Keratinocyte (primary cell): Measurements from ENCODE around the gene NUP160.

Source experiments
- EZH2 ChIP-seq: IDR thresholded peaks from one replicate; pipeline ENCODE4 v1.6.1; 2012; ENCODE audit warnings: inconsistent platforms, mild to moderate bottlenecking, low read length, moderate library complexity
- TF ChIP-seq, protein P1 (sequence below), 3 experiments: IDR thresholded peaks in 1 of 3; conservative IDR thresholded peaks in 1 of 3; optimal IDR thresholded peaks in 1 of 3; 2 replicates in 2 of 3; 3 replicates in 1 of 3; pipeline versions ENCODE3 to v1.5.1; 2011; ENCODE audit warnings: low read length in 3 of 3, mild to moderate bottlenecking in 3 of 3, moderate library complexity in 2 of 3, control low read depth in 1 of 3, inconsistent platforms in 1 of 3; ENCODE audit not compliant: insufficient read depth in 2 of 3; ENCODE audit errors: extremely low read depth in 1 of 3

GRCh38 chr11:47775240-47775869, 72.8 kb downstream of the NUP160 start:
- TF ChIP-seq, protein P1, sequence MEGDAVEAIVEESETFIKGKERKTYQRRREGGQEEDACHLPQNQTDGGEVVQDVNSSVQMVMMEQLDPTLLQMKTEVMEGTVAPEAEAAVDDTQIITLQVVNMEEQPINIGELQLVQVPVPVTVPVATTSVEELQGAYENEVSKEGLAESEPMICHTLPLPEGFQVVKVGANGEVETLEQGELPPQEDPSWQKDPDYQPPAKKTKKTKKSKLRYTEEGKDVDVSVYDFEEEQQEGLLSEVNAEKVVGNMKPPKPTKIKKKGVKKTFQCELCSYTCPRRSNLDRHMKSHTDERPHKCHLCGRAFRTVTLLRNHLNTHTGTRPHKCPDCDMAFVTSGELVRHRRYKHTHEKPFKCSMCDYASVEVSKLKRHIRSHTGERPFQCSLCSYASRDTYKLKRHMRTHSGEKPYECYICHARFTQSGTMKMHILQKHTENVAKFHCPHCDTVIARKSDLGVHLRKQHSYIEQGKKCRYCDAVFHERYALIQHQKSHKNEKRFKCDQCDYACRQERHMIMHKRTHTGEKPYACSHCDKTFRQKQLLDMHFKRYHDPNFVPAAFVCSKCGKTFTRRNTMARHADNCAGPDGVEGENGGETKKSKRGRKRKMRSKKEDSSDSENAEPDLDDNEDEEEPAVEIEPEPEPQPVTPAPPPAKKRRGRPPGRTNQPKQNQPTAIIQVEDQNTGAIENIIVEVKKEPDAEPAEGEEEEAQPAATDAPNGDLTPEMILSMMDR (optimal IDR thresholded peaks at IDR 0.05 in 1 of 3, IDR thresholded peaks at IDR 0.05 in 1 of 3, conservative IDR thresholded peaks at IDR 0.05 in 1 of 3; ENCODE audit: extremely low read depth in 1 of 3, insufficient read depth in 2 of 3, low read length in 3 of 3) = no peak
- no peak for TF ChIP-seq EZH2
